DMS53 treated with DMSO at 0.1 percent for 48 hours (cell line): ENCODE data around the gene SLC25A22.

Source experiments
- DNase-seq: peaks from one replicate; lab custom pipeline; 2025; ENCODE audit not compliant: unreplicated experiment; lab: John Stamatoyannopoulos, UW

SLC25A22 gene

DNA sequence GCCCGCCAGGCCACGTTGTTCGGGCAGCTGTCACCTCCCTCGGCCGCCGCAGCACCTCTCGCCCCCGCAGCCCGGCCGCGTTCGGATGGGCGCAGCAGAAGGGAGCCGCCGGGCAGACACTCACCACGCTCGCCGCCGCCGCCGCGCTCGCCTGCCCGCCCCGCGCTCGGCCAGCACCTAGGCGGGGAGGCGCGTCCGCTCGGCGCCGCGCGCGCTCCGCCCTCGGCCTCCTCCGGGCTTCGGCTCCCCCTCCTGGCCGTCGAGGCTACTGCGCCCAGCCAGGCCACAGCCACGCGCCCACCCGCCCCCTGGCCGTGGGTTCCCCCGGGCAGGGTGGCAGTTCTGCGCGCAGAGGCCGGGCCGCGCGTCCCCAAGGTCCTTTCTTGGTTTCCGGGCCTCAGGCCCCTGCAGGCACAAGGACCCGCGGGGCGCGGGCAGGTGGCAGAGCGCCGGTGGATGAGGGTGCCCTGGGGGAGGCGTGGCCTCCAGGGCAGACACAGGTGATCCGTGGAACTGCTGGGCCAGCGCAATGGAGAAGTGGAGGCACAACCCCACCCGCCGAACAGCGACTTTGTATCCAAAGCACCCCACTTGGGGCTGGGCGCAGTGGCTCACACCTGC is at the start of gene SLC25A22:
SLC25A22 (minus strand) TSS at position 189 of the 621 bp plus-strand sequence. CDS start 3,275 bp downstream, outside the sequence.
- peak; percentile 70 for DNase-seq

DNA sequence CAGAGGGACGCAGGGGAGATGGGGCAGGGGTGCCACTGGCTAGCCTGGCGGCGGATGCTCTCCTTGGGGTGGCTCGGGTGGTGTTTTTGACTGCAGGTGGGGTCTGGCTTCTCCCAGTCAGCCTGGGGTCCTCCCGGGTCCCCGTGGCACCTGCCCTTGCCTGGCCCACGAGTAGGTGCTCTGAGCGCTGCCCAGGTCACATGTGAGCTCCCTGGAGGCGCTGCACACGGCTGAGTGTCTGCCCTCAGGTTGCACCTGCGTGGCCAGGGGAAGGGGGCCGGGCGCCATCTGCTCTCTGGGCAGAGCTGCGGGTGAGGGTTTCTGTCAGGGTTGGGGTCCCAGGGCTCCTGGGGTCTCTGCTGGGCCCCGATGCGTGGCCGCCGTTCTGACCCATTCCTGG is 49.8 kb upstream of the SLC25A22 start:
- no peak for DNase-seq

DNA sequence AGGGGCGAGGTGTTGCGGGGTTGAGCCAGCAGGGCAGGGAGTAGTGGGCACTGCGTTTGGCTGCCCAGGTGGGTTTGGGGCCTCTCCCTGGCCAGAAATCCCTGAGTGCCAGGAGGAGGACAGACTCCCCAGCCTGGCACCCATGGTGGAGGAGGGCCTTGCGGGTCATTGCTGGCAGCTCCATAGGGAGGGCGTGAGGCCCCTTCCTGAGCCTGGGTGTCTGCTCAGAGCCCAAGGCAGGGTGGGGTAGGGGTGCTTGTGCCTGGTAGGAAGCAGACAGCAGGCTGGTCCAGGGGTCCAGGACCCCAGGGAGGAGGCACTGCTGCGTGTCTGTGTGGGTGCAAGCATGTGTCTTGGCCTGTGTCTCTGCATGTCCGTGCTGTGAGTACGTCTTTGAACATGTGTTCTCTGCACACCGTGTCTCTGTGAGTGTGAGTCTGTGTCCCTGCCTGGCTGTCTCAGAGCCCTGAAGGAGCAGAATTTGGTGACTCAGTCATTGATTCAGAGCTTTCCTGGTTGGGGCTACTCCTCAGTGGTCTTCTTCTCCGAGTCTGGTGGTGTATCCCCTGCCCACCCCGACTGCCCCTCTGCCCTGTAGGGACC is 48.5 kb upstream of the SLC25A22 start:
- no peak for DNase-seq

DNA sequence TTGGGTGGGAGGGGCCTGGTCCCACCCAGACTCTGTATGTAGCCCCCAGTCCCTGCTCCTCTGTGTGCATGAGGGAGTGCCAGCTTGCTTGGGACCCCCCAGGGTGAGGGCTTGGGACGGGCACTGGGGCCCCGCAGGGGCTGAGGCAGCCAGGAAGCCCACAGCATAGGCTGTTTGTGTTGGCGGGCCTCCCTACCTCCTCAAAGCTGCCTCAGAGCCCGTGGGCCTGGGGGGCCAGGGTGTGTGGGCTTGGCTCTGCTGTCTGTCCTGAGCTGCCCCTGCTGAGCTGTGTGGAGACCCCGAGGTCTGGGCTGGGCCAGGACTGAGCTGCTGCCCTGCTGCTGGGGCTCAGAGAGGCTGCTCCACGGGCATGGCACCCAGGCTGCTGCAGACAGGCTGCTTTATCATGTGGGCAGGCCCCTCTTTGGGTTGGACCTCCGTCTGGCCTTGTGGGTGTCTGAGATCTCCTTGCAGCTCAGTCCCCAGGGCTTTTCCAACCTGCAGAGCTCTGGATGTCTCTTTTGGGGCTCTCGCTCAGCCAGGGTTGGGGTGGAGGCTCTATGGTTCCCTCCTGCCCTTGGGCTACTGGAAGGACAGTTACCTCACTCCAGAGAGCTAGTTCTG is 47.9 kb upstream of the SLC25A22 start:
- no peak for DNase-seq

DNA sequence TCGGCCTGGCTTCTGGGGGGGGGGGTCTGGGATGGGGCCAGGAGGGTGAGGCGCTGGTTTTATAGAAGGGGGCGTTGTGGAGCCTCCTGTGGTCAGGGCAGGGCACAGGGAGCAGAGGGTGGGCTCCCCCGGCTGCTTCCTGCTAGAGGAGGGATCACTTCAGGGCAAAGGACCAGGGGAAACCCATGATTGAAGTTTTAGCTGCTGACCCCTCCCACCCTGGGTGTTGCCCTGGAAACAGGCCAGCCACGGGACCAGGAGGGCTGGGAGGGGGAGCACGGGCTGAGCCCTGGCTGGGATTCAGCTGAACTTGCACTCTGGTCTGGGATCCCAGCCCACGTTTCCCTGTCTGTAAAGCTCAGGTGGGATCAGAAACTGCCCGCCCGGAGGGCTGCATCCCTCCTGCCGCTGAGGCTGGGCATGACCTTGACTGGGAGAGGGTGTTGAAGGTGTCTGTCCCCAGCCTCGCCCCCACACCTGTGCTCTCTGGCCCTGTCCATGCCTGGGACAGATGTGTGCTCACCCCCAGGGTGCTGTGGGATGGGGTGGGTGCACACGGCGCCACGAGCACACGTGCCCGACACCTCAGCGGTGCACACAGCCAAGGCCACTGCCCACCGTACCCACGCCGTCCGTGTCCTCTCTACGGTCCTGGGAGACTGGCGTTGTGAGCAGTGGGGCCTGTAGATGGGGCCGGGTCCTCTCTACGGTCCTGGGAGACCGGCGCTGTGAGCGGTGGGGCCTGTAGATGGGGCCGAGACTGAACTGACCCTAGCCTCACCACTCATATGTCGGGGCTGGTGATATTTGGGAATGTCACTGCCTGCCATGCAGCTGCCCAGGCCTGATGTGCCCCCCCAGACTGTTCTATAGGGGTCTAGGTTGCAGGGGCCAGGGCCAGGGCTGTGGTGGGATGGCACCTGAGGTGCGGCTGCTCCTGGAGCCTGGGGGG is 46.9 kb upstream of the SLC25A22 start:
- DNase-seq = no peak

DNA sequence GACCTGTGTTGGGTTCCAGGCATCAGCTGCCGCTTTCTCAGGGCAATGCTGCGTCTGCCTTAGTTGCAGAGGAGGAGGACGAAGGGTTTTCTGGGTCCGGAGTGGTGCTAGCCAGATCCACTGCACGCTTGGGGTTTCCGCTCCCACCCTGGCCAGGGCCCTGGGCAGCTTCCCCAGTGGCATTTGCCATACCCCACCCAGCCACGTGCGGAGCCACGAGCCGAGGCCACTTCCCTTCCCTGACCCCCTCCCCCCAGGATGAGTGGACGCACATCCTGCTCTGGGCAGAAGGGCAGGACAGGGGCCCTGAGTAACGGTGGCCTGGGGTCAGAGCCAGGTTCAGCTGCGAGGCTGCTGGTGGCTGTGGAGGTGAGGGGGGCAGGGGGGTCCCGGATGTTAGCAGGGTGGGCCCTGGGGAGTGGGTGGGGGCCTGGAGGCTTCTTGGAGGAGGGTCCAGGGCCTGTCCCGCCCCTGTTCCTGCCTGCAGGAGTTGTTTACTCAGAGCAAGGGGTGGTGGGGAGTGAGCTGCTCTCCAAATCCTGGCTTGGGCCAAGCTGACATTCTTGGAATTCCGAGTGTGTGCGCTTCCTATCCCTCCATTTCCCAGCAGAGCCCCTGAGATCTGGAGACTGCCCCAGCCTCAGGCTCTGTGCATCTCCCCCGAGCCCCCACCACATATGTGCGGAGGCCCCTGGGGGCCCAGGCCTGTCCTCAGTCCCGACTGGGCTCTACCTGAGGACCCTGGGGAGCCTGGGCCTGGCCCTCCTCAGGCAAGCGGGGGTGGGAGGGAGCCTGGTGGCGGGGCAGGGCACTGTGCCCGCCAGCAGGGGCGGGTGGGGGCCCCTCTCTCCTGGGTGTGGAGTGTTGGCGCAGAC is 46.0 kb upstream of the SLC25A22 start:
- DNase-seq = no peak

DNA sequence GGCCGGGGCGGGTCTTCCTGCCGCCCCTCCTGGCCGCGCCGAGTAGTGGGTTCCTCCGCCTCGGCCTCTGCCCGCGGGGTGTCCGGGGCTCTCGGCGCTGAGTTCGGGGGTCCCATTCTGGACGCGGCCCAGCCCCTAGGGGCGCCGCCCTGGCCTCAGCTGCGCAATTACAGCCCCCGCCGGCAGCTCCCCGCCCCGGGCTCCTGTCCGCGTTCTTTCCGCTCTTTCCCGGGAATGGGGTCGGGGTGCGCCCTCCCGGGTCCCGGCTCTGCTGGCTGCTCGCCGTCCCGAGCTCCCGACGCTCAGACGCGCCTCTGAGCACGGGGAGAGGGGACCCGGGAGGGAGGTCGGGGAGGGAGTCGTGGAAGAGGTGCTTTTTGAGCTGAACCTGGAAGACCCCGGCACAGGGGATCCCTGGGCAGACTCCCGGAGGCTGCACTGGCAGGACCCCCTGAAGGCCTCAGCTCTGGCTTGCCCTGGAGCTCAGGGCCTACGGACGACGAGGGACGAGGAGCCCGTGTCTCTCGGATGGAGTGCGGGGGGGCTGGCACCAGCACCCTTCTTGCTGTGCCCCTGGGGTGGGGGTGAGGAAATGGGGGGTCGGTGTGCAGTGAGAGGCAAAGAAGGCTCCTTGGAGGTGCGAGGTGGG is 45.1 kb upstream of the SLC25A22 start:
- DNase-seq = no peak

DNA sequence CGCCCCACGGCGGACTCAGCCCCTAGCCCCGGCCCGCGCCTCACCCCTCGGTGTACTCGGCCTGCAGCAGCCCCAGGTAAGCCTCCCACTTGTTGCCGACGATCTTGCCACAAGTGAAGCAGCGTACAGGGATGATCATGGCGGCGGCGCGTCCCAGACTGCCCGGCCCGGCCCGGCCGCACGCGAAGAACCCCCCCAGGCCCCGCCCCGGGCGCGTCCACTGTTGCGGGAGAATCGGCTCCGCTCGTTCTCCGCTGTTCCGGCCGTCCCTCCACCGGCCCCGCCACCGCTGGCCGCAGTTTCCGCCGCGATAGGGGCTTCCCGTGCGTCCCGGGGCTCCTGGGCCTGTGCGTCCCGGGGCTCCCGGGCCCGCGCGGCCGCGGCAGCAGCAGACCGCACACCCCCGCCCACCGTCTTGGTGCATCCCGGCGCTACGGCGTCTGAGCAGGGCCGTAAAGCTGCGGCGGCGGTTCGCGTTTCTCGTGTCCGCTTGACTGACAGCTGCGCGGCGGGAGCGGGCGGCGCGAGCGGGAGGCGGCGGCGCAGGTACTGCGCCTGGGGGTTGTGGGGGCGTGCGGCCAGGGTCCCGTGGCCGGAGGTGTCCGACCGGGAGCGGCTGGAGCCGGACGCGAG is 44.4 kb upstream of the SLC25A22 start, which contains the start of the genes POLR2L and TSPAN4:
POLR2L (minus strand) TSS at position 160 of the 633 bp plus-strand sequence; CDS start at position 139, 21 bp downstream.
TSPAN4 (plus strand) TSS at position 483 of the 633 bp plus-strand sequence. CDS start 7,453 bp downstream, outside the sequence.
- peak; percentile 75 for DNase-seq

DNA sequence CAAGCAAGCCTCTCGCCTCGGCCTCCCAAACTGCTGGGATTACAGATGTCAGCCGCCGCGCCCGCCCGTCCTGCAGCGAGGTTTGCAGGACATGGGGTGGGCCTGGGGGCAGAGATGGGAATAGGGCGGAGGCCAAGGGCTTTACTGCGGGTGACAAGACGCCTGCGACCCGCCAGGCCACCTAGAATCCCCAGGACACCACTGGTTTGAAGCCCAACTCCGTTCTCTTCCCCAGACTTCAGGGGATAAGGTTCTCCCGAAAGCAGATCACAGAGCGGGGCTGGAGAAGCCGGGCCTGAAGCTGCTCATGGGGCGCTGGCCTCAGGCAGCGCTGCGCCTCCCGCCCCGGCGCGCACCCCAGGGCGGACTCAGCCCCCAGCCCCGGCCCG is 43.9 kb upstream of the SLC25A22 start:
- peak; percentile 54 for DNase-seq

DNA sequence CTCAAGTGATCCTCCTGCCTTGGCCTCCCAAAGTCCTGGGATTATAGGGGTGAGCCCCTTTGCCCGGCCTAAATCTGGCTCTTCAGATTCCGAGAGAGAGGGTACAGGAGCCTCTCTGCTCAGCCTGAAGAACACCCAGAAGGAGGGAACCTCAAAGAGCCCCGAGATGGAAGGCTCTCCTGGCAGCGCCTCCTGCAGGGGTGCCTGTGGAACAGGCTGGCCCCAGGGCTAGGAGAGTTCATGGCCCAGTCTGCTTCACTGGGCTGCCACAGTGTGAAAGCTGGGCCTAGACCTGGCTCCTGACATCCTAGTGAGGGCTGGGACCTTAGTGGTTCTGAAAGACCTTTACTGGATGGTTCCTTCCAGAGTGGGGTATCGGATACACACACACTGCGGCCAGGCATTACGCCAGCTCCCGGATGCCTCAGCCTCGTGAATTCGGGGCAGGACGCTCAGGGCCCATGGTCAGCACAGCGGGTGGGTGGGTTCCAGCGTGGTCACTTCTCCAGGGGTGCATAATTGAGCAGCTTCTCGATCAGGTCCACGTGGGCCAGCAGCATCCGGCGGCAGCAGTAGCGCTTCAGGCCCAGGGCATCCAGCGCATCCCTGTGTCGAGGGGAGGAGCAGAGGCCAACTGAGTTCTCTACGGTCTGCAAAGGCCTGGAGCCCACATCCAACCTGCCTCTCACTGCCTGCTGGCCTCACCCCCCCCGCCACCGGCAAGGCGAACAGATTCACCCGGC is 42.0 kb upstream of the SLC25A22 start:
- no peak for DNase-seq

DNA sequence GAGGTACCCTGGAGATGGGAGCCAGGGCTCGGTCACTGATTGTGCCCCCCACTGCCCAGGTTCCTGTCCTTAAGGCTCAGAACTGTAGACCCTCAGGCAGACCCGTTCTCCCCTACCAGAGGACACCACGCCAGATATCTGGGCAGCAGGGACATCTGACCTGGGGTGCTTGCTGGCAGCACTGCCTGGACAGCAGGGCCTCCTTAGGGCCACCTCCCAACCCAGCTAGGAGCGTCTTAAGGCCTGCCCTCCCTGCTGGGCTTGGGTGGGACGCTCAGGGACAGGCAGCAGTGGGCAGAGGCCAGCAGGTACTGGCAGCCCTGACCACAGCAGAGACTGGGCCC is 41.2 kb upstream of the SLC25A22 start:
- no peak for DNase-seq

DNA sequence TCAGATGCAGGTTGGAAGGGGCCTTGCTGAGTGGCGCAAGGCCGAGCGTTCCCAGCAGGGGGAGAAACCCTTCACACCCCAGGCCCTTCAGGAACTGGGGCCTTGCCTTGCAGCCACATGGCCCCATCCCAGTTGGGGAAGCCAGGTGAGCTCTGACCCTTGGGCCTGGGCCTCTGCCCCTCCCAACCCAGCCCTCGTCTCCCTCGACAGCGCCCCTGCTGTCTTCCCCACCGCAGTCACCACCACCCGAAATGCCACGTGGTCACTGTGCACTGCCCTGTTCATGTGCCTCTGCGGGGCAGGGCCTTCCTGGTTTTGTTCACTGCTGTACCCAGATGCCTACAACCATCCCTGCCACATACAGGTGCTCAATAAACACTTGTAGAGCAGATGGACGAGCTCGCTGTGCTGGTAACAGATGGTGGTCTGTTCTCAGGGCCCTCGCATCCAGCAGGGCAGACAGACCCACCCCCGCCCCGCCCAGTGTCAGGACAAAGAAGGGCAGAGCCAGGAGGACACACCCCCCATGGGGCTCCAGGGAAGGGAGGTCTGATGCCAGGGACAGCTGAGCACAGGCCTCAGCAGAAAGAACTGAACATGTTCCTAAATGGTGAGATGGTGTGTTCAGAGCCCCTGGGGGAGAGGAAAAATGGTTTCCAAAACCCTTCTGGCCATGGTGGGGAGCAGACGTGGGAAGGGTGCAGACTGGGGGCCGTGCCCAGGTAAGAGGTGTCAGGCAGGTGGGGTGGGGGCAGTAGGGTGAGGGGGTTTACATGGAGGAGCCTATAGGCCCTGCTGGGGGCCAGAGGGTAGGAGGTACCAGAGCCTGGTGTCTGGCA is 40.6 kb upstream of the SLC25A22 start:
- no peak for DNase-seq

DNA sequence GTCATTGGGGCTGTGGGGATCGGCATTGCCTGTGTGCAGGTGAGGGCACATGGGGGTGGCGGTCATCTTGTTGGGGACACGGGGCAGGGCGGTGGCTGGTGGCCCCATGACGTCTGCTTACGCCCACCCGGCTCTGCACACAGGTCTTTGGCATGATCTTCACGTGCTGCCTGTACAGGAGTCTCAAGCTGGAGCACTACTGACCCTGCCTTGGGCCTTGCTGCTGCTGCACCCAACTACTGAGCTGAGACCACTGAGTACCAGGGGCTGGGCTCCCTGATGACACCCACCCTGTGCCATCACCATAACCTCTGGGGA is 39.9 kb upstream of the SLC25A22 start:
- no peak for DNase-seq

DNA sequence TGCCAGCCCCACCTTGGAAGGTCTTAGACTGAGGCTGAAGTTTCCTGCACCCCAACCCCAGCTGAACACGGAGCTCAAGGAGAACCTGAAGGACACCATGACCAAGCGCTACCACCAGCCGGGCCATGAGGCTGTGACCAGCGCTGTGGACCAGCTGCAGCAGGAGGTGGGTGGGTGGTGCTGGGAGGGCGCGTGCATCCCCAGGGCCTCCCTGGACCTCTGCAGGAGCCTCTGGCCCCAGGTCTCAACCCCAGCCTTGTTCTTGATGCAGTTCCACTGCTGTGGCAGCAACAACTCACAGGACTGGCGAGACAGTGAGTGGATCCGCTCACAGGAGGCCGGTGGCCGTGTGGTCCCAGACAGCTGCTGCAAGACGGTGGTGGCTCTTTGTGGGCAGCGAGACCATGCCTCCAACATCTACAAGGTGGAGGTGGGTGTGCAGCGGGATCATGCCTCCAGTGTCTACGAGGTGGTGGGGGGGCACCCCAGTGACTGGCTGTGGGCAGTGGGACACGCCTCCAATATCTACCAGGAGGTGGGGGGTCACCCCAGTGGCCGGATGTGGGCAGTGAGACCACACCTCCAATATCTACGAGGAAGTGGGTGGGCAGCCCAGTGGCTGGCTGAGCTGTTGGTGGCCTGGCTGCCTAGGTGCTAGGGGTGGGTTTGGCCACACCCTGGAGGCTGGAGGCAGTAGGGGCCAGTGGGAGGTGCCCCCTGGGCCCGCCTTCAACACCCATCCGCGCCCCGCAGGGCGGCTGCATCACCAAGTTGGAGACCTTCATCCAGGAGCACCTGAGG is 39.3 kb upstream of the SLC25A22 start:
- no peak for DNase-seq

DNA sequence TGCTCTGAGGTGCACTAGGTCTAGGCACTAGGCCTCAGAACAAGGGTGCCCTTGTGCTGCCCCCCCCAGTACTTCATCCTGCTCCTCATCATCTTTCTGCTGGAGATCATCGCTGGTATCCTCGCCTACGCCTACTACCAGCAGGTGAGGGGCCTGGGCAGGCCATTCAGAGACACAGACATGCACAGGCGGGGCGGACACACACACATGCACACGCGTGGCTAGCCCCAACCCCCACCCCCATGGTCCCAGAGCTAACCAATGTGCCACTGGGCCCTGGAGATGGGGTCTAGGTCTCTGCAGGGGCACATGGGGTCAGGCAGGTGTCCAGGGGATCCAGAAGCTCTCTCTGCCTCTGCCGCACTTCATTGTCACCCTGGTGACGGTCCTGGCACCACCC is 38.6 kb upstream of the SLC25A22 start:
- DNase-seq = no peak

DNA sequence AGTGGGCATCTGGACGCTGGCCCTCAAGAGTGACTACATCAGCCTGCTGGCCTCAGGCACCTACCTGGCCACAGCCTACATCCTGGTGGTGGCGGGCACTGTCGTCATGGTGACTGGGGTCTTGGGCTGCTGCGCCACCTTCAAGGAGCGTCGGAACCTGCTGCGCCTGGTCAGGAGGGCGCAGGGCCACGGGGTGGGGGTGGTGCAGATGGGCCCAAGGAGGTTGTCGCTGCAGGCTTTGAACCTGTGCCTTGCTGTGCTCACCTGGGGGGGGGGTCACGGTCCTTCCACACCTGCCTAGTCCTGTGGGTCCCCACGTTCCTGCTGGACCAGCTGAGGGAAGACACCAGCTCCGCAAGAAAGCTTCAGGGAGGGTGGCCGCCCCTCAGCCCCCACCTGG is 38.2 kb upstream of the SLC25A22 start:
- no peak for DNase-seq
